GM20431 (cell line): ENCODE results near the gene ANXA5.
"Not testable (repeated sequence)": the region's sequence is repeated elsewhere in the genome, so short reads cannot be mapped to it uniquely, and the experiment has no call there.

ENCODE experiments used
- in situ Hi-C: fragments of 300-500 bp; cut with MseI, MboI; formaldehyde crosslinking; loops from one replicate; pipeline ENCODE4 v1.15.0; 2020; ENCODE audit warnings: low sequenced_read_pairs; ENCODE audit not compliant: unreplicated experiment

Gene ANXA5

GRCh38 chr4:121696581-121697461 is at the start of gene ANXA5:
Gene ANXA5 (minus strand): TSS chr4:121696980. CDS start chr4:121696589, 391 bp downstream.
- in situ Hi-C loops = no loop called here

GRCh38 chr4:121742794-121743193 is 46.0 kb upstream of the ANXA5 start:
- in situ Hi-C loops = no loop called here

DNA sequence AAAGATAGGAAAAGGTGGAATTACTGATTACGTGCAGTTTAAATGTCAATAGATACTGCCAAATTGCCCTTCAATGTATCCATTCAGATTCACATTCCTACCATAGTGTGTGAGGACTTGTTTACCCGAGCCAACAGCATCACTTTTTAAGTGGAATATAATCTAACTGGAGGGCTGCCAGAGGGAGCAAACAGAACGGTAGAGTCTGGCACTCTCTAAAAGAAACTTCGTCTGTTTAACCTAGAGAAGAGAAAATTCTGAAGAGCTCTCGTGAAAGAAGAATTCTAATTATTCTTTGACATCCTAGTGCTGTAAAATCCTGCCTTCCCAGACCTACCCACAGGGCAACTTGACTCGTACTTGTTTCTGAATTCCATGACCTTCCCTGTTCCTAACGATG is 45.0 kb upstream of the ANXA5 start:
- in situ Hi-C loops = no loop called here

DNA sequence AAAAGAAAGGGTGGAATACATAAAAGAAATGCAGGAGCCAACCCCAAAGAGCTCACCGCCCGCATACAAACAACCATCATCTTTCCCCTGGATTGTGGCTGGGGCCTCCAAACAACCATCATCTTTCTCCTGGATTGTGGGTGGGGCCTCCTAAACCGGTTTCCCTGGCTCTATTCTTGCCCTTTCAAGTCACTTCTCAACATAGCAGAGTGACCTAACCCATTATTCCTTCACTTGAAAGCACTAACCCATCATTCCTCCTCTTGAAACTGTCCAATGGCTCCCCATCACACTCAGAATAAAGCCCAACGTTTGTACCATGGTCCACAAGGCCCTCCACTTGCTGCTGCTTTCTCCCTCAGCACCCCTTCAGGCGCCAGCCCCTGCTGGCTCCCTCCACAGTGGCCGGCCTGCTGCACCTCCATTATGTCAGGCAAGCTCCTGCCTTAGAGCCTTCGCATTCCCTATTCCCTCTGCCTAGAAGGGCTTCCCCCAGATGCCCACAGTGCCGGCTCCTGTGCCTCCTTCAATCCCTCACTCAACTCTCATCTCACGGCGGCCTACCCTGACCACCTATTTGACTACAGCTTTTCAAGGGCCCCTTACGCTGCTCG is 44.1 kb upstream of the ANXA5 start:
- in situ Hi-C loops = no loop called here

DNA sequence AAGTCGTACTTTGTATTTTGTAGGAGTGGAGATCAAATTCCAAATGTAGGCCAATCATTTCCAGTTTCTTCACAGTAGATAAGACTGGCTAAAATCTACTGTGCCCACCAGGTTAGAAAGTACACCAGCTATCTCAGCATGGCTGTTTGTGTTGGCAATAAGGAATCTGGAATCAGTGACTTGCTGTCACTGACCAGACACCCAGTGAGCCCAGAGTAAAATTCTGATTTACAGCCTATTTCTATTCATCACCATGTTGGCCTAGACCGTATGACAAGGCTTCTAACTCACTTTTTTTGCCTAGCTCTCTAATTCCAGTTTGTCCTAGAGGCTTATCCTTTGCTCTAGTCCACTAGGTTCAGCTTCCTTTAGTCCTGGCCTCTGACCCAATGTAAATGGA is 42.8 kb upstream of the ANXA5 start:
- in situ Hi-C loops = no loop called here

- in situ Hi-C loops = no loop called here
Observed at GRCh38 chr4:121738780-121739535, 42.2 kb upstream of the ANXA5 start.

DNA sequence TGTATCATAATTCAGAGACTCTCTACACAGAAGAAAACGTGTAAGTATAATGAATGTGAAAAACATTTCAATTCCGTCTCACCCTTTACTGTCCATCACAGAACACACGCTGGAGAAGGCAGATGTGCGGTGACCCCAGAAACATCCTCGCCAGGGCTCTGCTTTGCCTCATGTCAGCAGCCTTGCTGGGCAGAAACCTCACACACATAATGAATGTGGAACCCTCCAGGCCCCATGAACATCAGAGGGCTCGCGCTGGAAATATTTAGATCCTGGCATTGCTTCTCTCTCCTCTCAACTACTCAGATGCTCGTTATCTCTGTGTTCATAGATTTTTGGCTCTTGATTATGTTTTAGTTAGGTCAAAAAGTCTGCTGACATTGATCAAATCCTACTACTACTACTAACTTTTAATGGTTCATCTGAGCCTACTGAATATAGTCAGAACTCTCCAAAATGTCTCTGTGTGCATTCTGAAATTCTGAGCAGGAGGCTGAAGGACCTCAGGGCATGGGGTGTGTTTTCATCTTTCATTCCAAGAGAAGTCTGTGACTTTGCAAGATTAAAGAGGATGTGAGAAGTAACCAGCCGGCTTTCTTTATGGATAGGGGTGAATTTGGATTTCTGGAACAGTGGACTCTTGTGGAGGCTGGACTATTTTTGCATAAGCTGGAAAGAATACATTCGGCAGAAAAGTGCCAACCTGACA is 41.2 kb upstream of the ANXA5 start:
- in situ Hi-C loops = no loop called here

DNA sequence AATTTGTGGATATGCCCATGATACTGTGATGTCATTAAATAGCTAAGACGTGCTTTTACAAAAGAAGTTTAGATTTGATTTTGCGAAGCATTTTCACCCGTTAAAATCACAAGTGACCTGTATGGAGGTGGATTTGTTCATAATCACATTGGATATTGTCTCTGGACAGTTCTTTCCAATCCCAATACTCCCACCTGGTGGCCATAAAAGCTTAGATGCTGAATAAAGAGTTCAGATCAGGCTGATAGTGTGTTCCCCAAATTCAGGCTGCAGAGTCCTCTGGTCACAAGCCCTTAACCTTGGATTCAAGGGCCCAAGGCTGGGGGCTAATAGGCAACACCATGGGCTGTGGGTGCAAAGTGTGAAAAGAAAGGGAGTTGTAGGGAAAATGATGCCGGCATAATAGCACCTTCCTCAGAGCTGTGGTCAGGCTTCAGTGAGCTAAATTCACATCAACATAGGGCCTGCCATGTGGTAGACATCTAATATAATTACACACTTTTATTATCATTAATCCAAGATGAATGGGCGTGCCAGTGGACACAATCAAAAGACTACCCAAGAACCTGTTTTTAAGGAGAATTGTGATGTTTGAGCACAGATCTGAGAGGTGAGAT is 40.1 kb upstream of the ANXA5 start:
- in situ Hi-C loops = no loop called here

- in situ Hi-C loops = no loop called here
Observed at GRCh38 chr4:121734571-121734970, 37.8 kb upstream of the ANXA5 start.

DNA sequence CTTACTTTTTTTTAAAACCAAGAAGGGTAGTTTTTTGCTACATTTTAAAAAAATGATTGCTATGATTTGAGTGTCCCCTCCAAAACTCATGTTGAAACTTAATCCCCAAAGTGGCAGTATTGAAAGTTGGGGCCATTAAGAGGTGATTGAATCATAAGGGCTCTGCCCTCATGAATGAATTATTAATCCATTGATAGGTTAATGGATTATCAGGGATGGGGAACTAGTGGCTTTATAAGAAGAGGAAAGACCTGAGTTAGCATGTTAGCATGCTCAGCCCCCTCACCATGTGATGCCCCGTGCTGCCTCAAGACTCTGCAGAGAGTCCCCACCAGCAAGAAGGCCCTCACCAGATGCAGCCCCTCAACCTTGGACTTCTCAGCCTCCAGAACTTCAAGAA is 37.2 kb upstream of the ANXA5 start:
- in situ Hi-C loops = no loop called here

DNA sequence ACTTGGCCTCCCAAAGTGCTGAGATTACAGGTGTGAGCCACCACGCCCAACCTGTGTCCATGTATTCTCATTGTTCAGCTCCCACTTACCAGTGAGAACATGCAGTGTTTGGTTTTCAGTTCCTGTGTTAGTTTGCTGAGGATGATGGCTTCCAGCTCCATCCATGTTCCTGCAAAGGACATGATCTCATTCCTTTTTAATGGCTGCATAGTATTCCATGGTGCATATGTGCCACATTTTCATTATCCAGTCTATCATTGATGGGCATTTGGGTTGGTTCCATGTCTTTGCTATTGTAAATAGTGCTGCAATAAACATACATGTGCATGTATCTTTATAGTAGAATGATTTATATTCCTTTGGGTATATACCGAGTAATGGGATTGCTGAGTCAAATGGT is 33.0 kb upstream of the ANXA5 start:
- in situ Hi-C loops = not testable (repeated sequence)

DNA sequence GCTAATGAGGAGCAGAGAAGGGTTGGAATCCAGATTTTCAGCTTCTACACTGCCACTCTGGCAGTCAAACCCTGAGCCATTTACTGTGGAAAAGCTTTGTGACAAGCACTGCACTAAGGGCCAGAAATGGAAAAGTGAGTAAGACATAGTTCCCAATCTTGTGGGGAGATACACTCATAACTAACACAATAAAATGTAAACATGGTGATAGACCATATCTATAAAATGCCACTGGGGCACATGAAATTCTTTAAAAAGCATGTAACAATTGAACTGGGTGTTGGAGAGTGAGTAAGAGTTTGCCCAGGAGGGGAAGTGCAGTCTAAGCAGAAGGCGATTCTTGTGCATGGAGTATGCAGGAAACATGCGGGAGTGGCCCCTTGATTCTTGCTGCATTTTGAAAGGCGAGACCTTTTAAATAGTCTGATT is 32.0 kb upstream of the ANXA5 start:
- in situ Hi-C loops = no loop called here

GRCh38 chr4:121728066-121728465 is 31.3 kb upstream of the ANXA5 start:
- in situ Hi-C loops = no loop called here

GRCh38 chr4:121726642-121727268 is 30.0 kb upstream of the ANXA5 start:
- in situ Hi-C loops = no loop called here

GRCh38 chr4:121724671-121725070 is 27.9 kb upstream of the ANXA5 start:
- in situ Hi-C loops = no loop called here

DNA sequence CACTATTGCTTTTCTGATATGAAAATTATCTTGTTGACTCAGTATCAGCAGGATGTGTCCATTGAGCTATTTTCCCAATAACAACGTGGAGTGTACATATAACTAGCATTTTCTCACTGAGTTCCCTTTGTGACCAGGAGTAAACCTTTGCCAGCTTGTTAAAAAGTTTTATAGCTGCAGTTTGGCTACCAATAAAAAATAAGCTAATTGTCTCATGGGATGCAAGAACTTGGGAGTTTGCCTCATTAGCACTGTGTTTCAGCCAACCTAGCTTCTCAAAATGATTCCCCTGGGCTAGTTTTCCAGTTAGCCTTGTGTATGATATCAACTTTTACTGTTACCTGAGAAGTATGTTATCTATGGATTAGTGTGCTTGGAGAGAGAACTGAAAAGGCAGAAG is 24.9 kb upstream of the ANXA5 start:
- in situ Hi-C loops = no loop called here

DNA sequence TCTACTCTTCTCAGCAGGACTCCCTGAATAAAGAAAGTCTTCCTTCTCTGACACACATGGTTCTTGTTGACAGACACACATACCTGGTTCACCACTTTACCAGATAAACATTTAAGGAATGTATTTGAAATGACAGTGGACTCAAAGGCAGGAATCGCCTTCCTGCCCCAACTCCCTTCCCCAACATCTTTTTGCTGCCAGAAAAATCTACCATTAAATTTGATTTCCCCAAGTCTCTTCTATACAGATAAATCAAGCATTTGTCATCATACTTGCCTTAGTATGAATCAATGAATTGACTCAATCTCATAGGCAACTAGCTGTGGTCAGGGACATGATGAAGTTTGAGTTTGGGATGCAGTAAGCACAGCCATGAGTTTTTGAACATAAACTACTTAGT is 23.3 kb upstream of the ANXA5 start:
- in situ Hi-C loops = no loop called here

- in situ Hi-C loops = no loop called here
Observed at GRCh38 chr4:121717680-121718237, 21.0 kb upstream of the ANXA5 start.

- in situ Hi-C loops = no loop called here
Observed at GRCh38 chr4:121714548-121714947, 17.8 kb upstream of the ANXA5 start.
